NCI-H2081 treated with DMSO at 0.1 percent for 48 hours (cell line): ENCODE results near the gene ARL10.
A peak's percentile ranks its signal among the peaks of the same experiment; 100 is the strongest.

Source experiments
- DNase-seq: peaks from one replicate; lab custom pipeline; 2025; lab: John Stamatoyannopoulos, UW

The ARL10 gene

DNA sequence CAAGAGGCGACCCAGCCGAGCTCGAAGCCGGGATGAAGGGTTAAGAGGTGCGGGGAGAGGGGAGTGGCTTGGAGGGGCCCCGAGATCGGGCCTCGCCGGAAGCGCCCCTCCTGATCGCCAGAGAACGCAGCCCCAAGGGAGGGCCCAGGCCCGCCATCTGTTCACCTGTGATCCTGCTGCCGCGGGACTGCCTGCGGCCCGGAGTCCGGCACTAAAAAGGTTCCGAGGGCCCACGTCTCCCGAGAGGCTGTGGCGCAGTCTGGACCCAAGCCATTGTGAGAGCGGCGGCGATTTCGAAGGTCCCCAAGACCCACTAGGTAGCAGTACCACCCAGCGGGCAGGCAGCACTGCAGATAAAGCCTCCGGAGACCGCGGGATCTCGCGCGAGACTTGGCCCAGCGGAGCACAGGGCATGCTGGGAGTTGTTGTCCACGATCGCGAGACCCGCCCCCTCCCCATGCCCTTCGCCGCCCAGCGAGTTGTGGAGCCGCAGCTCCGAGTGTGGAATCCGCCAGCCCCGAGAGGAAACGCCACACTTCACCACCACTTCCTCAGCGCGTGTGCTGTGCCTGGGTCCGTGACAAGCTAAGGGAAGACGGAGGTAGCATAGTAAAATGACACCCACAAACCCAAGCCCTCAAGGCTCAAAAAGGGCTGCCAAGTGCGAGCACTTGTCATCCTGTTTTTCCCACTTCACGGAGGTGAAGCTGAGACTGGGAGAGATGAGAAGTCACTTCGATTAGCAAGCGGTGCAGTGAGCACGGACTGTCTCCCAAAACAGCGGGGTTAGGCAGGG, 3.7 kb upstream of the ARL10 start, which contains the start of gene KIAA1191:
TSS of gene KIAA1191 (minus strand) at position 328 of the 796 bp plus-strand sequence. CDS start 2,256 bp downstream, outside the sequence.
- peak; percentile 50 for DNase-seq

DNA sequence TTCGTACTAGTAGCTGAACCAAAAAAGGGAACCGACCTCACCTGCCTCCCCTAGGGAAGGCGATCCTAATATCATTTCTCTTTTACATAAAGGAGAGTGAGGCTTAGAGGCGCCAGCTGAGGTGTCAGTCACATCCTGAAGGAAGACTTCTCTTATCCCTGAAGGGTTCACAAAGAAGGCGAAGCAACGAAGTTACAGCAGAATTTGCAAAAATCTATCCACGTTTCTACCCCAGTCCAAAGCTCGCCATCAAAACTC, 3.1 kb upstream of the ARL10 start:
- DNase-seq, result no peak

DNA sequence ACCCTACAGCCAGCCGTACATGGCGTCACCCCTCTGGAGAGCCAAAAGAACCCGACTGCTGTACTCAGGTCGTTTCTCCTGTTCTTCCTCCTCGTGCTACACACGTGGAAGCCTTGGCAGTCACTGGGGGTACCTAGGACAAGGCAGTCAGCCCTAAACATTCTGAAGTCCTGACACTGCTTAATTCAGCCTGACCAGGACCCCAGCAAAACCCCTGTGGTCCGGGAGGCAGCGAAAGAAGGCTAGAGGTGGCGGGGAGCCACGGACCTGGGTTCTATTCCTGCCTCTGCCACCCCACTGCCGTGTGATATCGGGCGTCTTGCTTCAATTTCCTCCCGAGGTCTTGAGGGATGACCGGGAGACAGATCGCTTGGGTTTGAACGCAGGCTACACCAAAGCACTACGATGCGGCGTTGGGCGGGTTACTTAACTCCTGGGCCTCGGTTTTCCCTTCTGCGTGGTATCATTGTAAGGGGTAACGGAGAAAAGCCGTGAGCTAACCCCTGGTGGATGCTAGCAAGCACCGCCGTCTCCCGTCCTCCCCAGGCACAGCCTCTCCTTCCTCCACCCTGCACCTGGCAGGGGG, 429 bp upstream of the ARL10 start:
- no peak for DNase-seq

DNA sequence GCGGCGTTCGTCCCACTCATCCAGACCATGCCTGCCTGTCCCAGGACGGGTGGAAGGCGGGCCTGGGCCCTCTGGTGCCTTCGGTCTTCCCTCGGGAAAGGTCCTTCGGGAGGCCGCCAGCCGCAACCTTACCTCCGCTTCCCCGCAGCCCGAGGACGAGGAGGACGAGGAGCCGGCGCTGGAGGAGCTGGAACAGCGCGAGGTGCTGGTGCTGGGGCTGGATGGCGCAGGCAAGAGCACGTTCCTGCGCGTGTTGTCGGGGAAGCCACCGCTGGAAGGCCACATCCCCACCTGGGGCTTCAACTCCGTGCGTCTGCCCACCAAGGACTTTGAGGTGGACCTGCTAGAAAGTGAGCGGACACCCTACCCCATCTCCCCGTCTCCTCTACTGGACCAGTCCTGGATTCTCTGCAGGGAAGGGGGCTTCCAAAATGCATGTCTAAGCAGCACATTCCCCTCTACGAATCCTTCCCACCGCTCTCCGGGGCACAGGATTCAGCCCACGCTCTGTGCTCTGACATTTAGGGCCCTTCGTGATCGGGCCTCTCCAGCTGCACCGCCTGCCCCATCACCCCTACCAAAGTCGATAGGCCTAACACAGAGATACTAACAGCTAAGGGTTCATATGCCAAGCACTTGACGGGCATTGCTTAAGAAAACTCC, 1.1 kb downstream of the ARL10 start:
- no peak for DNase-seq

DNA sequence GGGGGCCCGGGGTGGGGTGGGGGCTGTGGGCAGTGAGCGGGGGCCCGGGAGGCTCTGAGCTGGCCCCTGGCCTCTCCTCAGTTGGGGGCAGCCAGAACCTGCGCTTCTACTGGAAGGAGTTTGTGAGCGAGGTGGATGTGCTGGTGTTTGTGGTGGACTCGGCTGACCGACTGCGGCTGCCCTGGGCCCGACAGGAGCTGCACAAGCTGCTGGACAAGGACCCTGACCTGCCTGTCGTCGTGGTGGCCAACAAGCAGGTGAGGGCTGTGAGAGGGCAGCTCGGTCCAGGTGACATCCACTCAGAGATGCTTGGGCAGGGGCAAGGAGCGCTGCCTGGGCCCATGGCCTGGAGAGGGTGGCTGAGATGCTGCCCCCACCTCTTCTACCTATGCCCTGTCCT, 3.4 kb downstream of the ARL10 start:
- no peak for DNase-seq

DNA sequence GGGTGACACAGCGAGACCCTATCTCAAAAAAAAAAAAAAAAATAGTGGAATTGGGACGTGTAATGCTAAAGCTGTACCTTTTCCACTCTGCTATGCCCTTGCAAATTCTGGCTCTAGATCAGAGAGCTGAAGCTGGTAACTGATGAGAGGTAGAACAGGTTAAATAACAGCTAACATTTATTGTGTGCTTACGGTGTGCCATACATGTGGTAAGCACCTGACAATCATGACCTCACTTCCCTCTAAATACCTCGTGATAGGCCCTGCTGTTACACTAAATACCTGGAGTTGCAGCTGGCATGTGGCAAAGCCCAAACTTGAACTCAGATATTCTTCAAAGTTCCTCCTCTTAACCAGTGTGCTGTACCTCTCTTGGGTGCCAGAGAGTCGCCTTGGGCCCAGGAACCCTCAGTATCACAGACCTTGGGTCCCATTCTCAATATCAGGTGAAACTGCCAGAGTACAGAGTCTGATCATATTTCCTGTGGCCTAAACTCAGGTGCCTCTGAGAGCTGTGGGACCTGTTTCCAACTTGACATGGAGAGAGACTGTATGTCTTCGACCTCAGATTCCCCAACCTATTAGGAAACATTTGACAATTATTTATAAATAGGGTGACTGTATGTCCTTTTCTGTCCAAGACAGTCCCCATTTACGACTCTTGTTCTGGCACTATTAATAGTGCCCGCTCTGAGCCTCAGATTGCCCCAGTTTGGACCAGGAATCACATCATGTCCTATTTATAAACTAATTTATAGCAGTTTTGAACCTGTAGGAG, 4.8 kb downstream of the ARL10 start:
- no peak for DNase-seq

DNA sequence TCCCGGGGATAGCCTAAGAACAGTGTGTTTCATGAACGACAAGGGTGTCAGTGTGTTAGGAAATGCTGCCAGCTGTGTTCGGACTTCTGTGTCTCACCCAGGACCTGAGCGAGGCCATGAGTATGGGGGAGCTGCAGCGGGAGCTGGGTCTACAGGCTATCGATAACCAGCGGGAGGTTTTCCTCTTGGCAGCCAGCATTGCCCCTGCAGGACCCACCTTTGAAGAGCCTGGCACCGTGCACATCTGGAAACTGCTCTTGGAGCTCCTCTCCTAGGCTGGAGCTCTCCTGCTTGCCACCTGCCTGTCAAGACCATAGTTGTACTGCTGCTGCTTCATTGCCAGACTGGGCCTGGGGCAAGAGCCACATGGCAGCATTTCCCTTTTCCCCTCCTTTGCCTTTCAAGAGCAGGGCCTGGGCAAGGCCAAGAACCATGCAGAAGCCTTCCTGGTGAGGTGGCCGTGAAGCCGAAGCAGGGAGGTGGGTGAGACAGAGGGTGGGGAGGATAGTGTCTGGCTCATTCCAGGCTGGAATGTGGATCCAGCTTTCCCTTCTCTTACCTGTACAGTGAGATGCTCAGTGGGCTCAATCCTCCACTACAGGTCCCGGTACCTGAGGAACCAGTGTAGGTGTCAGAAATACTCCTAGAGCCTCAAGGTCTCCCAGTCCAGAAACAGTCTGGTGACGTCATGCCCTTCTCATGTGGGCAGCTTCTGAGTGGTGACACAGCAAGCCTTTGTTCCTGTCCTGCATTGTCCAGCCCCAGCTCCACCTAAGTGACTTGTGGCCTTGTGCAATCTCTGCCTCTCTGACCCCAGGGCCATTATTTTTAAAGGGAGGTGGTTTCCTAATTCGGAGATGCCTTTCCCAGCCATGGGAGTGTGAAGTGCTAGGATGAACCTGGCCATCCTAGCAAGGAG, 6.6 kb downstream of the ARL10 start:
- DNase-seq, result no peak

DNA sequence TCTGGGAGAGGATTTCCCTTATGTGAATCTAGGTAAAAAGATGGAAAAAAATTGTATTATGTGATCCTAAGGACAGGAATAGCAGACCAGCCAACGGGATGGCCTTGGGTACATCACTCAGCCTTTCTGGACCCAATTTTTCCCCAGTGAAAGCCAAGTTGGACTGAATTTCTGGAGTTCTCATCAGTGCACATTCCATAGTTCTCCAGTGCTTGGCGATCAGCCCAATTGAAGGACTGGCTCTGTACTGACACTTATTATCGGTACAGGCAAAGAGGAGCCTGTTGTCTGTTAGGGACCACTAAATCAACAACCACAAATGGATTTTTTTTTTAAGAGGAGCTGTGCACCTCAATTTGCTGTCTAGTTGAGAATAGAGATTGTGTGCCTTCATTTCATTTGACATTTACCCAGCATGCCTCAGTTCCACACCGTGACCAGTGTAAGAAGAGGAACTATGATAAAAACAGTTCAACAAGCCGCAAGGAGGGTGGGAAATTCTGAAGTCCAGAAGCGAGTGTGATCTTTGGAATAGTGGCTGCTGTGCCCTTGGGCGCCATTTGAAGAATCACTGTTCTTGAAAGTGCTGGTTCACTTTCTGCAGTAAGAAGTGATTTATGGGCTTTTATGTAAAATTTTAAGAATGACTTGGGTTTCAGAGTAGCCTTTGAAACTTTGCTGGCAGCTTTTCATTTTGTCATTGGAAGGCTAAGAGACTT, 8.0 kb downstream of the ARL10 start:
- DNase-seq, result no peak

DNA sequence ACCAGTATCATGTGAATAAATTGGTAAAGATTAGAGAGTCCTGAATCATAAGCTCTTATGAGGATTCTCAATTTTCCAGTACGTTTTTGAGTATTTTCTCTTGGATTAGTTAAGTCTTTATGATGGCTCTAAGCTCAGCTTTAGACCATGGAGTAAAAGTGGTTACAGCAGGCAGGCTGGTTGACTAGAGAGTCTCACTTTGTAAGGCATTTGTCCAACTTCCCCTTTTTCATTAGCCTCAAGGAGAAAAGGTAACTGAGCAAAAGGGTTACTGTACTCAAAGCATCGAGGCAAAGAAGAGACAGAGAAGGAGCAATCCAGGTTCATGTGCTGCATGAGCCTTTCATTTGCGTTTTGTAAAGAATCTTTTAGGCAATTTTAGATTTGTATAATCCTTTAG, 14.6 kb downstream of the ARL10 start:
- DNase-seq, result no peak

DNA sequence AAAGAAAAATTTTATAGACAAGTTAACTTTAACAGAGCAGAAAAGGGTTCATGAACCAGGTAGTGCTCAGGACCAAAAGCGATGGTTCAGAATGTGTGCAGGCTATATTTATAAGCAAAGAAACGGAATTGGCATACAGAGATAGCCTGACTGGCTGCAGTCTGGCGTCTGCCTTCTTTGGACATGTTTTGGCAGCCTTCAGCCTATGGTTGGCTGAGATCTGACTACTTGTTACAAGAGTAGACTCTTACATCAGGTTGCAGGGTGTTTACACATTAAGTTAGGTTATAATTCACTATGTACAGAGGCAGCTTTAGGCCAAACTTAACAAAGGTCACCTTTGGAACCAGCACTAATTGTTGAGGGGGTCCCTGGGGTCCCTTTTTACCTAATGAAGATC, 16.1 kb downstream of the ARL10 start:
- no peak for DNase-seq

DNA sequence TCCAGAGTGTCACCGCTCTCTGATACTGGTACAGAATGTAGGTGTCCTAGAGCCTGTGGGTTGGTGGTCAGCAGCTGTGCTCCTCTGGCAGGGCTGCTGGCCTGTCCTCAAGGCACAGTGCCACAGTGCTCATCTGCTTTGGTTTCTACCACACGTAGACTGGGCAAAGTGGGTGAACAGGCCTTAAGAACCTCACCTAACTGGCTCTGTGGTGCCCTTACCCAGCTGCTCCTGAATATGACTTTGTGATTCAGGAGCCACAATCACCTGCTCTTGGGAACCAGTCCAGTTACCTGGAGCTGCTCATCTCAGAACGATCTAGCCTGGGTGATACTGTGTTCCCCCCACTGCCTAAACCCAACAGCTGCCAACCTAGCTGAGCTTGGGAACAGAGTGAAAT, 16.7 kb downstream of the ARL10 start:
- DNase-seq, result no peak

DNA sequence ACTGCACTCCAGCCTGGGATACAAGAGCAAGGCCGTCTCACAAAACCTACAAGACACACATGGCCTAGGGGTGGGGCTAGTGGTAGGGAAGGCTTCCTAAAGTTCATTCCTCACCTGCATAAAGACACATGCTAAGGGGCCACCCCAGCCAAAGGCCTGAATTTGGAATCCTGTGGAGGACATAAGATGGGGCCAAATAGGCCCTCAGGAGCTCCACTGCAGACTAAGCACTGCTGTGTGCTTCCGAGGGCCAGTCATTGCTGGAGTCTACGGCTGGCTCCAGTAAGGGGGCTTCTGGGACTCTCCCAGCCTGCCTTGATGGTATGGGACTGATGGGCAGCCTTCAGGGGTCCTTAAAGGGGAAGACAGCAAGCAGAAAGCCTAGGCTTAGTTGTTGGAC, 17.4 kb downstream of the ARL10 start:
- DNase-seq, result no peak

DNA sequence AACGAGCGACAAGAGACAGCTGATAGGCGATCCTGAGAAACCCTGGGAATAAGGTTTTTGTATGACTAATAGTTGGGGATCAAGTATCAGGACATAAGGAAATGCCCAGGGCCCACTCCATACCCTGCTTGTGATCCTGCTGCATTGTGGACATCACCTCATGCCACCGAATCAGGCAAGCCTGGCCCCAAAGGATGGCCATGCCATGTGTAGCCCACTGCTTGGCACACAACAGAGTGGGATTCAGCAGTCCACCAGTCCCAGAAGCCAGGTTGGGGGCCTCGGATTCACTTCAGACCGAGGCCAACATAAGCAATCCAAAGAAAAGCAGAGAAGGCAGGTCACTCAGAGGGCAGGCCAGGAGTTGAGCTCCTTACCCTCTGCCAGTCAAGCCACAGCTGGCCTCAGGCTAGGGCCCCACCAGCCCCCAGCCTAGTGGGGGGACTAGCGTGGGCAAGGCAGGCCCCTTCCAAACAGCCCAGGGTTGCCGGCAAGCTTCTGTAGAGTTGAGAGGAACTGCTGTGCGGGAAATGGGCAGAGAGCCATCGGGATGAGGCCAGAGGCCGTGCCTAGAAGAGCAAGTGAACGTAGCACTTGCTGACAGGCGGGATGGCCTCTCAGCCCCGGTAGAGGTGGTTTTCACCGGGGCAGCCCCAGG, 18.1 kb downstream of the ARL10 start:
- no peak for DNase-seq

DNA sequence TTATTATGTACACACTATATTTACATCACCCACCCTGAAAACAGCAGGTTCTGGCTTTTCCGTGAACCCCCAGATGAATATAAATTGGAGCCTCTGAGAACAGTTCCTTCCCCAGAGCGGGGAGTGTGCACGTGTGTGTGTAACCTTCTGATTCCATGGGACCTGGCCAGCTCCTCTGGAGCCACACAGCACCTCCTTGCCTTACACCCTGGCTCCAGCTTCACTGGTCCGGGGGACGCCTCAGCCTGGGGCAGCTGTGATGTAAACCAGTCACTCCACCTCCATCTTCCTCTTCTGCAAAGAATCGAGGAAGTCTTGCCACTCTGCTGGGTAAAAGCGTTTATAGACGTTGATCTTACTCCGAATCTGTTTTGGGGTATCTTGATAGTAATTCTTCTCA, 18.7 kb downstream of the ARL10 start:
- DNase-seq, result no peak

DNA sequence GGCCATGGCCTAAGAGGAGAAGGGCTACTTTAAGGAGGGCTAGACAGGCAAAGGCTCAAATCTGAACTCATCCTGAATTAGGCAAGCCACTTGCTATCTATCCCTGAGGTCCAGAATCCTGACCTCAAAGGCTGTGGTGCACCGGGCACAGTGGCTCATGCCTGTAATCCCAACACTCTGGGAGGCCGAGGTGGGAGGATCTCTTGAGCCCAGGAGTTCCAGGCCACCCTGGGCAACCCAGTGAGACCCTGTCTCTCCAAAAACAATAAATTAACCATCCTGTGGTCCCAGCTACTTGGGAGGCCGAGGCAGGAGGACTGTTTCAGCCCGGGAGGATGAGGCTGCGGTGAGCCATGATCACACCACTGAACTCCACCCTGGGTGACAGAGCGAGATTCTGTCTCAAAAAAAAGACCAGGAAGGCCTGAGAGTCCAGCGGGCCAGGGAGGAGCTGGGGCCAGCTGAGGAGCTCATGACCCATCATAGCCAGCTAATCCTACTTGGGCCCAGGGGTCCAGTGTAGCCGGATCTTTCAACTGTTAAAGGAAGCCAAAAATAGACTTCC, 19.2 kb downstream of the ARL10 start:
- no peak for DNase-seq

DNA sequence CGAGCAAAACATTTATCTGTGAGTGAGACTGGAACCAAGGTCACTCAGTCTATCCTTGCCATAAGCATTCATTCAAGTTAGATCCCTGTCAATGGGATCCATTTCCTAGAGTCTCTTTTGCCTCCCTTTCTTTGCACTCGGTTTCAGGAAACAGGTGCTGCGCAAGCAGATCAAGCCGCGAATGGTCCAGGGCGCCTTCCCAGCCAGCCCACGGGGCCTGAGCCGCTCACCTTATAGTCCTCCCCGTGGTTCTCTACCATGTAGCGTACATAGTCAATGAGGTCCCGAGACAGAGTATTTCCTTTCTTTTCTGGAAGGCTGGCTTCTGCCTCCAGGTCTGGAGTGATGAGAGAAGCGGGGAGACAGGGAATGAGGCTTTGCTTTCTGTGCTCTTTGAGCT, 19.7 kb downstream of the ARL10 start:
- DNase-seq, result no peak

DNA sequence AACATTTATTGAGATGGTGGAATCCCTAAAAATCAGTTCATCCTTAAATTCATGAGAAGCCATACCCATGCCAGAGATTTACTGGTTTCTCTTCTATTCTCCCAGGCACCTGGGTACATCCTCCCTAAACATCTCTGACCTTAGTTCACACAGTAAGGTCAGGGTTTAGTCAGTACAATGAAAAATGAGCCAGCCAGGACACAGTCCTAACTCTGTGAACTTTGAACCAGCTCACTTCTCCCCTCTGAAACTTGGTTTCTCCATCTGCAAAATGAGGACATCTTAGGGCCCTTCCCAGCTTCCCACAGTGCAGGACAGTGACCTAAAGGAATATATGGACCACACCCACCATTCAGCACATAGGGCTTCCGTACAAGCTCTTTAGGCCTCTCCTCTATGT, 21.2 kb downstream of the ARL10 start:
- no peak for DNase-seq

DNA sequence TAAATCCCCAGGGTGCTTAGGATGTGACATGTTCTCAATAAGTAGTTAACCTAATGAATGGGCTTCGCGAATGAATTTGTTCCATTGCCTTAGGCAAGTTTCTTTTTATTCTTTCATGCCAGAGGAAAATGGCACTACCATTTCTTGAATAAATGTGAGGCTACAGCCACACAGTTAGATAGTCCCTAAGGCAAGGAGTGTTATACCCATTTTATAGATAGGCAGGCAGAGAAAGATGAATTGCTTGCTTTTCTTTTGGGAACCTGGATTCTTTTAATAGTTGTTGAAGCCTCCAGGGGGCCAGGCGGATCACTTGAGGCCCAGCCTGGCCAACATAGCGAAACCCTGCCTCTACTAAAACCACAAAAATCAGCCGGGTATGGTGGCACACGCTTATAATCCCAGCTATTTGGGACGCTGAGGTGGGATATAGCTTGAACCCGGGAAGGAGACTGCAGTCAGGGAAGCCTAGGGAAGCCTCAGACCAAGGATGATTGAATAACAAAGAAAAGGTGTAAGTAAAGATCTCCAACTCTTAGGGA, 22.2 kb downstream of the ARL10 start:
- no peak for DNase-seq

DNA sequence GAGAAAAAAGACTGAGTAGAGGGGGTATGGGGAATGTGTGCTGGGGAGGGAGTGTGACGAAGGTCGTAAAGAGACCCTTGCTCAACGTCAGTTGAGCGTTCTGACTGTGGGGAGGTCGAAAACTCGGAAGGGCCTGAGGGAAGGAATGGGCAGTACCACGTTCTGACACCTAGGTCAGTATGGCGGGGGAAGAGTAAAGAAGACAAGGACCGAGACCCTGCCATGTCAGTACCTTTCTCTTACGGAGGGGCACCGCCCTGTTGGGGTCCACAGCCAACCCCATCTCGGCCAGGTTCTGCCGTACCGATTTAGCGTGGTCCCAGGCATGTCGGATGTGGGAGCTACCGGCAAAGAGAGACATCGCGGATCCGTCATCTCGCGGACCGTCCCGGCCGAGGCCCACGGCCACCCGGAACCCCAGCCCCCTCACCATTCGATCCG, 22.7 kb downstream of the ARL10 start:
- no peak for DNase-seq
